ENCODE measurements around the gene HOXA7. TPM values are rescaled to one million over a fixed set of nuclear protein-coding genes. Genes with fewer than 3 reads are reported as not detected.
A peak's percentile ranks its signal among the peaks of the same experiment; 100 is the strongest.

Gene HOXA7
- total and polyA plus RNA-seq, 2 donors (not counting 1 experiment from before 2014, with no cell fraction given) = 0.37 TPM; not detected in 1

- WGBS (ENCODE audit: insufficient coverage) = 1% methylated on average over 14 of the region's 30 CpGs
- H3K9ac ChIP-seq (ENCODE audit: low read length) = no peak overlapping the region
- H3K27me3 Mint-ChIP-seq = peaks cover 76% of the 10 kb centered on the region
- H3K4me3 Mint-ChIP-seq = peak overlapping the region; percentile 16
- no peak overlapping the region for H3K4me2 ChIP-seq (replicated peaks; ENCODE audit: low read depth, low read length, poor library complexity, severe bottlenecking)
- DNase-seq (peak; percentile 41), ATAC-seq (ENCODE audit: low read depth) (no peak)
- H3K27ac Mint-ChIP-seq = peak overlapping the region; percentile 87
- H3K4me1 ChIP-seq (ENCODE audit: control insufficient read depth in 2 of 2, insufficient read depth in 2 of 2, low read length in 2 of 2) = peaks cover 57 to 66% of the 10 kb centered on the region in 2 donors
- H3K4me1 Mint-ChIP-seq = peaks cover 37% of the 10 kb centered on the region
- H2AFZ ChIP-seq (ENCODE audit: insufficient read depth, low read depth, low read length, poor library complexity, severe bottlenecking) = no peak overlapping the region
- no peaks in the 10 kb centered on the region for H3K36me3 ChIP-seq (replicated peaks in 1 of 2; ENCODE audit: control extremely low read depth in 1 of 2, control insufficient read depth in 1 of 2, extremely low read depth in 1 of 2, insufficient read depth in 2 of 2, low read length in 1 of 2)
- H3K79me2 ChIP-seq (ENCODE audit: control insufficient read depth, insufficient read depth, low read length) = no peaks in the 10 kb centered on the region
- peaks cover 6% of the 10 kb centered on the region for H4K20me1 ChIP-seq (ENCODE audit: control insufficient read depth, insufficient read depth, low read length, poor library complexity, severe bottlenecking)
- no peaks in the 10 kb centered on the region for H3K9me3 Mint-ChIP-seq (ENCODE audit: insufficient read depth)
- ChIA-PET CTCF (interaction anchor here (0.7 to 2.0 kb wide), 6 partner anchors 10 to 1304 kb away, joined by 3 to 7 read pairs (median 3); no protein-coding TSS in a partner anchor), POLR2A (interaction anchor here (0.6 kb wide), 1 partner anchor 35 kb away, joined by 4 read pairs; no protein-coding TSS in a partner anchor)
- no peak overlapping the region for H3K27ac ChIP-seq (ENCODE audit: low read length in 2 of 2)
- peaks cover 0 to 74% (median 18%) of the 10 kb centered on the region in 3 donors for H3K9me3 ChIP-seq (ENCODE audit: control extremely low read depth in 1 of 3, control insufficient read depth in 2 of 3, insufficient read depth in 1 of 3, low read length in 2 of 3)
- H3K27me3 ChIP-seq (replicated peaks in 1 of 4; ENCODE audit: control extremely low read depth in 1 of 4, control insufficient read depth in 3 of 4, insufficient read depth in 4 of 4, low read length in 3 of 4) = peaks cover 1 to 88% (median 78%) of the 10 kb centered on the region in 4 experiments
- H3K4me3 ChIP-seq (ENCODE audit: control extremely low read depth in 1 of 5, extremely low read depth in 1 of 5, insufficient read depth in 1 of 5, low read depth in 2 of 5, low read length in 4 of 5) = no peak overlapping the region
- TF ChIP-seq EZH2 (IDR thresholded peaks at IDR 0.05; ENCODE audit: borderline replicate concordance, insufficient read depth, low read depth, low read length, poor library complexity, severe bottlenecking) = no peak
- no peak for TF ChIP-seq CTCF (IDR thresholded peaks at IDR 0.05)
- intact Hi-C loops (cut with micrococcal nuclease) = loop anchor here (2.0 kb wide), 2 partner anchors 83 to 1301 kb away; no protein-coding TSS in a partner anchor
These were observed 1.4 kb upstream of the HOXA7 start for GRCh38 chr7:27157702-27158431.

All from B cell (primary cell).